ENCODE measurements around the gene IQGAP2. TPM values are rescaled to one million over a fixed set of nuclear protein-coding genes. Genes with fewer than 3 reads are reported as not detected.

The IQGAP2 gene
- total and polyA plus RNA-seq, 5 donors from 2014 or later, result 53.9 to 214 (median 61.4) TPM

DNA sequence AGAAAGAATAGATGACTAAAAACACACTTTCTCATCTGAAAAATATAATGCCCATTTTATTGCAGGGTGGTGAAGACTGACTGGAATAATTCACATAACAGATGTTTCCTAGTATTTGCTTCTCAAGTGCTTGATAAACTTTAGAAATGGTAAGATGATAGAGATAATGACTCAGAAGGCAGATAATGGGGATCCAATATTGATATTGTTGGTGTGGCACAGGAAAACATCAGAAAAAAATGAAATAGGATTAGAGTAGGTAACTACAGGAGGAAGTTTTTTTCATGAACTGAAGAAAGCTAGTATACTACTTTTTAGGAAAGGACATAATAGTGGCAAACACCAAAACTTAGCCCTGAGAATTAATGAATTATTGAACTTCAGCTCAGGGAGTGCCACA, 240.3 kb downstream of the IQGAP2 start:
- Histone ChIP-seq H3K27me3 (ENCODE audit: control insufficient read depth, insufficient read depth, low read length) (no peaks in the 10 kb centered on the region), H3K4me3 (ENCODE audit: low read depth, low read length) (no peak overlapping the region), H3K27ac (ENCODE audit: insufficient read depth, low read length, poor library complexity, severe bottlenecking) (no peak overlapping the region), H3K36me3 (ENCODE audit: control insufficient read depth, insufficient read depth, low read length) (peaks cover 86% of the 10 kb centered on the region), H3K4me1 (ENCODE audit: control insufficient read depth, insufficient read depth, low read length, poor library complexity, severe bottlenecking) (no peaks in the 10 kb centered on the region), H3K9me3 (ENCODE audit: control insufficient read depth in 2 of 2, low read length in 2 of 2) (peaks cover 6 to 7% of the 10 kb centered on the region in 2 experiments)
- DNase-seq (no peak), ATAC-seq (ENCODE audit: low read depth in 2 of 2) (no peak)
- Mint-ChIP-seq H3K4me1 (peaks cover 5 to 22% (median 11%) of the 10 kb centered on the region in 4 donors), H3K27me3 (no peaks in the 10 kb centered on the region), H3K27ac (peak overlapping the region in 1 of 3 donors; percentile 67), H3K4me3 (no peak overlapping the region), H3K9me3 (peaks cover 0 to 8% (median 2%) of the 10 kb centered on the region in 7 donors), H3K36me3 (peaks cover 74% of the 10 kb centered on the region)

DNA sequence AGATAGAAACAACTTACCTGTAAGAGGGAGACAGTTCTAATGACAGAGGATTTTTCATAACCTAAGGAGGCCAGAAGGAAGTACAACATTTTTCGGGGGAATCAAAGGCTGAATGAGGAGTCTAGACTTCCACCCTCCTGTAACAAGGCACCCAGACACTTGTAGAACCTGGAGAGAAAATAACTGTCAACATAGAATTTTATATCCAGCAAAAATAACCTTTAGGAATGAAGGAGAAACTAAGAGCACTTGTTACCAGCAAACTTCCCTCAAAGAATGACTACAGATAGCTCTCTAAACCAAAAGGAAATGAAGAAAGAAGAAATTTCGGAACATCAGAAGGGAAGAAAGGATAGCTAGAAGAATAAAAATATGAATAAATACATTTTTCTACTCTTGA, 246.1 kb downstream of the IQGAP2 start:
- Histone ChIP-seq H3K36me3 (ENCODE audit: control insufficient read depth, insufficient read depth, low read length) (peaks cover 85% of the 10 kb centered on the region), H3K9me3 (ENCODE audit: control insufficient read depth in 2 of 2, low read length in 2 of 2) (peaks cover 15 to 16% of the 10 kb centered on the region in 2 experiments), H3K27ac (ENCODE audit: insufficient read depth, low read length, poor library complexity, severe bottlenecking) (no peak overlapping the region), H3K4me1 (ENCODE audit: control insufficient read depth, insufficient read depth, low read length, poor library complexity, severe bottlenecking) (no peaks in the 10 kb centered on the region), H3K27me3 (ENCODE audit: control insufficient read depth, insufficient read depth, low read length) (no peaks in the 10 kb centered on the region), H3K4me3 (ENCODE audit: low read depth, low read length) (no peak overlapping the region)
- peaks cover 0 to 17% (median 8%) of the 10 kb centered on the region in 7 donors for H3K9me3 Mint-ChIP-seq
- peaks cover 78% of the 10 kb centered on the region for H3K36me3 Mint-ChIP-seq
- H3K27ac Mint-ChIP-seq, result no peak overlapping the region
- DNase-seq, result no peak
- no peak for ATAC-seq (ENCODE audit: low read depth in 2 of 2)
- no peak overlapping the region for H3K4me3 Mint-ChIP-seq
- H3K27me3 Mint-ChIP-seq, result no peaks in the 10 kb centered on the region
- peaks cover 0 to 2% (median 0%) of the 10 kb centered on the region in 4 donors for H3K4me1 Mint-ChIP-seq

GRCh38 chr5:76652809-76653414, 249.8 kb downstream of the IQGAP2 start:
- Mint-ChIP-seq H3K4me1 (peaks cover 0 to 2% (median 0%) of the 10 kb centered on the region in 4 donors), H3K9me3 (peaks cover 0 to 14% (median 7%) of the 10 kb centered on the region in 7 donors), H3K27ac (no peak overlapping the region), H3K27me3 (no peaks in the 10 kb centered on the region), H3K36me3 (peaks cover 75% of the 10 kb centered on the region), H3K4me3 (no peak overlapping the region)
- no peaks in the 10 kb centered on the region for H3K27me3 ChIP-seq (ENCODE audit: control insufficient read depth, insufficient read depth, low read length)
- H3K4me1 ChIP-seq (ENCODE audit: control insufficient read depth, insufficient read depth, low read length, poor library complexity, severe bottlenecking), result no peaks in the 10 kb centered on the region
- no peak for DNase-seq
- H3K27ac ChIP-seq (ENCODE audit: insufficient read depth, low read length, poor library complexity, severe bottlenecking), result no peak overlapping the region
- no peak for ATAC-seq (ENCODE audit: low read depth in 2 of 2)
- peaks cover 12 to 13% of the 10 kb centered on the region in 2 experiments for H3K9me3 ChIP-seq (ENCODE audit: control insufficient read depth in 2 of 2, low read length in 2 of 2)
- peaks cover 89% of the 10 kb centered on the region for H3K36me3 ChIP-seq (ENCODE audit: control insufficient read depth, insufficient read depth, low read length)
- no peak overlapping the region for H3K4me3 ChIP-seq (ENCODE audit: low read depth, low read length)

DNA sequence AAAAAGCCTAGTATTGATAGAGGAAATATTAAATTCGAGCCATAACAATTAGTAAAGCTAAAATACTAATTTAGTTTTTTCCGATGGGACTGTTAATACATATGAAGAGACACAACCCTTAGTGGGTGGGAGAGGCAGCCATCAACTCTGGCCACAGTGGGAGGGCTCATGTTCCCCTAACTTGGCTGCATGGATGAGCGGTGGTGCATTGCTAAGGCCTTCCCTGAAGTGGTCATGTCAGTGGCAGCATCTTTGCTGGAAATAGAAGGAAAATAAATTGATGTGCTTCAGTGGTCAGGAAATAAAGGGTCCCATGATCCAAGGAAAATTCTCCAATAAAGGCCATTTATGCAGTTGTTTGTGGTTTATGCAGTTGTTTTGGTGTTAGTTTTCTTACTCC, 254.0 kb downstream of the IQGAP2 start:
- H3K27me3 ChIP-seq (ENCODE audit: control insufficient read depth, insufficient read depth, low read length), result no peaks in the 10 kb centered on the region
- H3K9me3 ChIP-seq (ENCODE audit: control insufficient read depth in 2 of 2, low read length in 2 of 2), result no peaks in the 10 kb centered on the region
- Mint-ChIP-seq H3K27ac (no peak overlapping the region), H3K9me3 (peaks cover 0 to 2% (median 0%) of the 10 kb centered on the region in 7 donors), H3K4me1 (peaks cover 0 to 7% (median 0%) of the 10 kb centered on the region in 4 donors), H3K36me3 (peaks cover 64% of the 10 kb centered on the region), H3K27me3 (no peaks in the 10 kb centered on the region), H3K4me3 (no peak overlapping the region)
- ATAC-seq (ENCODE audit: low read depth in 2 of 2) (no peak), DNase-seq (no peak)
- peaks cover 93% of the 10 kb centered on the region for H3K36me3 ChIP-seq (ENCODE audit: control insufficient read depth, insufficient read depth, low read length)
- no peak overlapping the region for H3K4me3 ChIP-seq (ENCODE audit: low read depth, low read length)
- H3K27ac ChIP-seq (ENCODE audit: insufficient read depth, low read length, poor library complexity, severe bottlenecking), result no peak overlapping the region
- no peaks in the 10 kb centered on the region for H3K4me1 ChIP-seq (ENCODE audit: control insufficient read depth, insufficient read depth, low read length, poor library complexity, severe bottlenecking)

GRCh38 chr5:76657683-76658311, 254.7 kb downstream of the IQGAP2 start:
- H3K4me3 Mint-ChIP-seq, result no peak overlapping the region
- DNase-seq (no peak), ATAC-seq (ENCODE audit: low read depth in 2 of 2) (no peak)
- no peak overlapping the region for H3K4me3 ChIP-seq (ENCODE audit: low read depth, low read length)
- peaks cover 93% of the 10 kb centered on the region for H3K36me3 ChIP-seq (ENCODE audit: control insufficient read depth, insufficient read depth, low read length)
- H3K27me3 ChIP-seq (ENCODE audit: control insufficient read depth, insufficient read depth, low read length), result no peaks in the 10 kb centered on the region
- peaks cover 0 to 2% (median 0%) of the 10 kb centered on the region in 7 donors for H3K9me3 Mint-ChIP-seq
- H3K9me3 ChIP-seq (ENCODE audit: control insufficient read depth in 2 of 2, low read length in 2 of 2), result no peaks in the 10 kb centered on the region
- H3K27ac ChIP-seq (ENCODE audit: insufficient read depth, low read length, poor library complexity, severe bottlenecking), result no peak overlapping the region
- peaks cover 66% of the 10 kb centered on the region for H3K36me3 Mint-ChIP-seq
- peaks cover 0 to 13% (median 0%) of the 10 kb centered on the region in 4 donors for H3K4me1 Mint-ChIP-seq
- no peaks in the 10 kb centered on the region for H3K27me3 Mint-ChIP-seq
- no peaks in the 10 kb centered on the region for H3K4me1 ChIP-seq (ENCODE audit: control insufficient read depth, insufficient read depth, low read length, poor library complexity, severe bottlenecking)
- peak overlapping the region in 1 of 3 donors; percentile 38 for H3K27ac Mint-ChIP-seq

GRCh38 chr5:76660360-76660759, 257.3 kb downstream of the IQGAP2 start:
- DNase-seq, result no peak
- Histone ChIP-seq H3K4me3 (ENCODE audit: low read depth, low read length) (no peak overlapping the region), H3K9me3 (ENCODE audit: control insufficient read depth in 2 of 2, low read length in 2 of 2) (no peaks in the 10 kb centered on the region), H3K4me1 (ENCODE audit: control insufficient read depth, insufficient read depth, low read length, poor library complexity, severe bottlenecking) (no peaks in the 10 kb centered on the region), H3K36me3 (ENCODE audit: control insufficient read depth, insufficient read depth, low read length) (peaks cover 90% of the 10 kb centered on the region), H3K27me3 (ENCODE audit: control insufficient read depth, insufficient read depth, low read length) (no peaks in the 10 kb centered on the region), H3K27ac (ENCODE audit: insufficient read depth, low read length, poor library complexity, severe bottlenecking) (no peak overlapping the region)
- H3K36me3 Mint-ChIP-seq, result peaks cover 70% of the 10 kb centered on the region
- H3K27ac Mint-ChIP-seq, result no peak overlapping the region
- no peaks in the 10 kb centered on the region for H3K27me3 Mint-ChIP-seq
- no peaks in the 10 kb centered on the region for H3K9me3 Mint-ChIP-seq
- H3K4me1 Mint-ChIP-seq, result peaks cover 0 to 13% (median 3%) of the 10 kb centered on the region in 4 donors
- H3K4me3 Mint-ChIP-seq, result no peak overlapping the region
- ATAC-seq (ENCODE audit: low read depth in 2 of 2), result no peak

DNA sequence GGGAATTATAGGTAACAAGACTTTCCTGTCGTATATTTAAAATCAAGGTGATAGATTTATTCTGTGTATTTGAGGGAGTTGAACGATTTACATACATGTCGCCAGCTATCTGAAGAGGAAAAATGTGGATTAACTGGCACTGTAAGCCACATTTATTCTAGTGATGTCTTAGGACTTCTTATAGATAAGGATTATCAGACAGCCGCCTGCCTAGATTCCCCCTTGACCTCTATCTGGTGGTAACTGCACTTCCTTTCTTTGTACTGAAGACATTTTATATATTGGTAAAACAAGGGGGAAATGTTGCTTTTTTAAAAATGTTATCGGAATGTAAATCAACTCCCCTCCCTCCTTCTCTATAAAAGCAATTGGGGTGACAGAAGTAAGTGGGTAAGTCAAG, 259.4 kb downstream of the IQGAP2 start:
- no peaks in the 10 kb centered on the region for H3K9me3 ChIP-seq (ENCODE audit: control insufficient read depth in 2 of 2, low read length in 2 of 2)
- Mint-ChIP-seq H3K36me3 (peaks cover 73% of the 10 kb centered on the region), H3K4me1 (peaks cover 0 to 13% (median 3%) of the 10 kb centered on the region in 4 donors), H3K27ac (peak overlapping the region in 1 of 3 donors; percentile 80), H3K4me3 (no peak overlapping the region), H3K9me3 (no peaks in the 10 kb centered on the region), H3K27me3 (no peaks in the 10 kb centered on the region)
- H3K4me3 ChIP-seq (ENCODE audit: low read depth, low read length), result no peak overlapping the region
- H3K27ac ChIP-seq (ENCODE audit: insufficient read depth, low read length, poor library complexity, severe bottlenecking), result no peak overlapping the region
- DNase-seq (no peak), ATAC-seq (ENCODE audit: low read depth in 2 of 2) (no peak)
- H3K4me1 ChIP-seq (ENCODE audit: control insufficient read depth, insufficient read depth, low read length, poor library complexity, severe bottlenecking), result no peaks in the 10 kb centered on the region
- peaks cover 93% of the 10 kb centered on the region for H3K36me3 ChIP-seq (ENCODE audit: control insufficient read depth, insufficient read depth, low read length)
- H3K27me3 ChIP-seq (ENCODE audit: control insufficient read depth, insufficient read depth, low read length), result no peaks in the 10 kb centered on the region

DNA sequence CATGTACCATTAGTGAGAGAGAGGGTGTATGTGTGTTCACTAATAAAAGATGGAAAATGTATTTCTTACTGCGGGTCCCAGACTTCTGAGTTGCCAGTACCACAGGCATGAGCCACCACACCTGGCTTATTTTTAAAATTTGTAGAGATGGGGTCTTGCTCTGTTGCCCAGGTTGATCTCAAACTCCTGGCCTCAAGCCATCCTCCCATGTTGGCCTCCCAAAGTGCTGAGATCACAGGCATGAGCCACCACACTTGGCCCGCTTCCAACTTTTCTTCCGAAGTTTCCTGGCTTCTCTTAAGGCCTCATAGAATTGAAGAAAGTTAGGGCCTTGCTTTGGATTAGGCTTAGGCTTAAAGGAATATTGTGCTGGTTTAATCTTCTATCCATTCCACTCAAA, 260.5 kb downstream of the IQGAP2 start:
- DNase-seq, result no peak
- no peaks in the 10 kb centered on the region for H3K27me3 ChIP-seq (ENCODE audit: control insufficient read depth, insufficient read depth, low read length)
- H3K36me3 ChIP-seq (ENCODE audit: control insufficient read depth, insufficient read depth, low read length), result peaks cover 90% of the 10 kb centered on the region
- Mint-ChIP-seq H3K4me1 (peaks cover 0 to 13% (median 3%) of the 10 kb centered on the region in 4 donors), H3K27me3 (no peaks in the 10 kb centered on the region), H3K27ac (no peak overlapping the region), H3K36me3 (peaks cover 67% of the 10 kb centered on the region), H3K4me3 (no peak overlapping the region), H3K9me3 (no peaks in the 10 kb centered on the region)
- no peak for ATAC-seq (ENCODE audit: low read depth in 2 of 2)
- H3K27ac ChIP-seq (ENCODE audit: insufficient read depth, low read length, poor library complexity, severe bottlenecking), result no peak overlapping the region
- no peaks in the 10 kb centered on the region for H3K9me3 ChIP-seq (ENCODE audit: control insufficient read depth in 2 of 2, low read length in 2 of 2)
- H3K4me1 ChIP-seq (ENCODE audit: control insufficient read depth, insufficient read depth, low read length, poor library complexity, severe bottlenecking), result no peaks in the 10 kb centered on the region
- no peak overlapping the region for H3K4me3 ChIP-seq (ENCODE audit: low read depth, low read length)
